Epidermal melanocyte (primary cell): ENCODE data around the gene FTCDNL1.

Source experiments
- DNase-seq: peaks from one replicate; pipeline ENCODE4 v3.0.0; 2011; ENCODE audit warnings: low spot score; ENCODE audit not compliant: insufficient read length

The FTCDNL1 gene

DNA sequence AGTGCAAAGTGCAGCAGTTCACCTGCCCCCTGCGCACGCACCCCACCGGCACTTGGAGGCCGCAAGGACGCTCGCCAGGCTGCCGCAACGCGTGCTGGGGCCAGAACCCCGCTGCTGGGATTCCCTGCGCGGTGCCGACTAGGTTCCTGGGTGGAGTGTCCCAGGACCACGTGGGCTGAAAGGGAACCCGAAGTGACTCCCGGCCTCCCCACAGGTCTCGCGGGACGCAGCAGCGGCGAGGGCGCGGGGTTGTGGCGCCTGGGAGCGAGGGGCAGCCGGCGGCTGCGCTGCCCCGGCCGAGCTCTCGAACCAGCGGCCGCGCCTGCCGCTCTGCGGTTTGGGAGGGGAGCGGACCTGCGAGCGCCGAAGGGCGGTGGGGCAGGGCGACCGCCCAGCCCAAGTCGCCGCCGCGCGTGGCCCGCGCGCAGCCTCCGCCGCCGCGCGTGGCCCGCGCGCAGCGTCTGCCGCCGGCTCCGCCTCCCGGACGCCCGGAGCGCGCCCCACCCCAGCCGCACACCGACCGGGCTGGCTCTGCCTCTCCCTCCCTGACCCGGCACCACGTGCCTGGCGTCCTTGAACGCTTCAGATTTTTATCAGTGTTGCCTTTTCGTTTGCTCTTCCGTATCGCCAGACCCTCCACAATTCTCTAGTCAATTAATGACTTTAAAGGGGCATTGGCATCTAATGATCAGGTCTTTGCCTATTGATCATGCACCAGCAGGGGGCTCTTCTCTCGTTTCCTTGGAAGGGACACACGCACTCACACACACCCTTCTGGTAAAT is at the start of gene FTCDNL1:
TSS of gene FTCDNL1 (minus strand) at position 475 of the 783 bp plus-strand sequence. CDS start 2,230 bp downstream, outside the sequence.
- no peak for DNase-seq

- no peak for DNase-seq
These were observed 45.6 kb upstream of the FTCDNL1 start for GRCh38 chr2:199896617-199897016.

GRCh38 chr2:199895406-199895805 is 44.4 kb upstream of the FTCDNL1 start:
- DNase-seq: no peak

GRCh38 chr2:199883474-199884212 is 32.7 kb upstream of the FTCDNL1 start:
- no peak for DNase-seq

DNA sequence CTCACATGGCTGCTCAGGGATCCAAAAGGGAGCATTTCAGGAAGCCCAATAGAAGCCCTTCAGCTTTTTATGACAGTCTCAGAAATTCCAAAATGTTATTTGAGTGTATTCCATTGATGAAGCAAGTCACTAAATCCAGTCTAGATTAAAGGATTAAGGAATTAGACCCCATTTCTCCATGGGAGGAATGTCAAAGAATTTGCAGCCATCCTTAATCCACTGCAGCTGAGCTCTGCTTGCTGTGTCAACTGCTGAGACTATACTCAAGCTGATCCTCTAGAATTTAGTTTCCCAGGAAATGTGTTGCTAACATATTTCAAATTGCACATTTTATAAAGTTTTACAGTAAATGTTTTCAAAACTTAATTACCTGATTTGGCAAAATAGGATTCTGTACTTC is 31.7 kb upstream of the FTCDNL1 start:
- DNase-seq: no peak

- DNase-seq: no peak
These were observed 24.4 kb upstream of the FTCDNL1 start for GRCh38 chr2:199875400-199875799.

GRCh38 chr2:199874209-199874608 is 23.2 kb upstream of the FTCDNL1 start:
- DNase-seq: no peak

DNA sequence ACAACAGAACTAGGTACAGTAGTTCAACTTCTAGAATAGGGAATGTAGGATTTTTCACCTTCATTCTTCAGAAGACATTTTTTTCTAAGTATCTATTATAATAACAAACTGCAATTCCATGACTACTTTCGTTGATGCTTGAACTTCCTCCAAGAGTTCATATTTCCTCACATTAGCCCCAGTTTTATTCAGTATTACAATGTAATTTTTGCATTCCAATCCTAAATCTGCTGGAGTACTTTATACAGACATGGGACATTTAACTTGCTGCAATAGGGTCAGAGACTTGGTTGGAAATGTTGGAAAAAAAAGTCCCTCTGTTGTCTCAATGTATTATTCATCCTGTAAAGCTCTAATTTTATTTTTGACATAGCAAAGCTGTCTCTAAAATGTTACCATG is 19.6 kb upstream of the FTCDNL1 start:
- DNase-seq: no peak

DNA sequence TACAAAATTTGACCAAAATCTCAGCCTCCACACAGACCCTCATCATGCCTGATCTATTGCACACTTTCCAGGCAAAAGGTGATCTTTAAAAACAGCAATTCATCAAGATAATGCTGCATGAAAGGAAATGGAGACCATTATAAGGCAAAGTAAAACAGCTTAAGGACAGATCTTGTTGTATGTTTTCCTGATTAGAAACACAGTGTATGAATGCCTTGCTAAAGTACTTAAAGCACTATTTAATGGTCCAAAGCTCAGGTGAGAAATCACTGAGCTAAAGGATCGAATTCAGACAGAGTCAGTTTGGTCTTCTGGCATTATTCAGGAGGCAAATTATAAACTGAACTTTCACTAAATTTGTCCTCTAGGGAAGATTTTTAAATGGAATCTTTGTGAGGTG is 18.7 kb upstream of the FTCDNL1 start:
- DNase-seq: no peak

DNA sequence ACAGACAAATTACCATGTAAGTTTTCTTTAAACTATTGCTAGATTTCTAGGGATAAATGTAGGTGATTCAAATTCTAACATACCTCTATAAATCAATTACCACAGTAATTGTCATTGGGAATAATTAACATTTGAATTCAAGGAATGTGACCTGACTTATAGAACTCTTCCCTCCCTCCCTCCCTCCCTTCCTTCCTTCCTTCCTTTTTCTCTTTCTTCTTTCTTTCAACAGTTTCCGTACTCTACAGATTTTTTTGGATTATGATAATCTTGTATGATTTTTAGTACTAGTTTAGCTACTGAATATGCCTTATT is 18.2 kb upstream of the FTCDNL1 start:
- no peak for DNase-seq

GRCh38 chr2:199868431-199869226 is 17.6 kb upstream of the FTCDNL1 start:
- DNase-seq: no peak

GRCh38 chr2:199865905-199866304 is 14.9 kb upstream of the FTCDNL1 start:
- DNase-seq: no peak

- no peak for DNase-seq
These were observed 11.8 kb upstream of the FTCDNL1 start for GRCh38 chr2:199862788-199863187.

- DNase-seq: no peak
These were observed 10.3 kb upstream of the FTCDNL1 start for GRCh38 chr2:199861132-199861774.

- no peak for DNase-seq
These were observed 4.8 kb upstream of the FTCDNL1 start for GRCh38 chr2:199855812-199856211.

DNA sequence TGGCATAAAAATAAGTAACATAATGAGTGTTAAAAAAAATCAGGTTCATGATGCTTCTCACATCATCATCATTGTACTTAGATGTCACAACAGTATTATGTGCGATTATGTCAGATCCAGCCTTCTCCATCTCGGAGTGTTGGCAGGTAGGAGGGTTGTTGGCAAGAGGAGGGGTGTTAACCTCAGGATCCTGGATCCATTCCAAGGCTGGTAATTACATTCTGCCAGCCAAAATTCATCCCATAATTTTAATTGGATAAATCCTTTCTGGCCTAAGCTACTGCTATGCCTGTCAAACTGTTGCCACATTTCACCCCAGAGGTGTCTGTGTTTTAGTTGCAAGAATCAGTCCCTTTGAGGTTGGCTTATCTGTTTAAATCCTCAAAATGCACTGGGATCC is 891 bp upstream of the FTCDNL1 start:
- no peak for DNase-seq

- no peak for DNase-seq
These were observed 464 bp upstream of the FTCDNL1 start for GRCh38 chr2:199851501-199851810.

GRCh38 chr2:199850218-199850717 is 724 bp downstream of the FTCDNL1 start:
- no peak for DNase-seq

GRCh38 chr2:199848389-199849130 is 2.4 kb downstream of the FTCDNL1 start:
- no peak for DNase-seq

- no peak for DNase-seq
These were observed 3.7 kb downstream of the FTCDNL1 start for GRCh38 chr2:199847181-199847864.
